Measurements from ENCODE around the gene EHD1.

Gene EHD1

GRCh38 chr11:64888729-64889511 lies 10.5 kb upstream of the EHD1 start:
- no peak for DNase-seq
- no peak overlapping the region for H3K27ac ChIP-seq (ENCODE audit: low read length)
- no peaks in the 10 kb centered on the region for H4K20me1 ChIP-seq (ENCODE audit: insufficient read depth, low read length)
- no peaks in the 10 kb centered on the region for H3K79me2 ChIP-seq (ENCODE audit: low read length)
- H3K4me2 ChIP-seq (ENCODE audit: low read depth, low read length) = no peak overlapping the region
- H3K36me3 ChIP-seq (replicated peaks; ENCODE audit: insufficient read depth, low read length) = no peaks in the 10 kb centered on the region
- H3K27me3 ChIP-seq (replicated peaks; ENCODE audit: insufficient read depth, low read length) = peaks cover 22% of the 10 kb centered on the region; the same call in 1 of the 2 replicates
- H2AFZ ChIP-seq (ENCODE audit: low read length) = no peak overlapping the region
- H3K4me1 ChIP-seq (ENCODE audit: low read length) = 0 out of 2 replicates have a peak, but pooled peaks cover 2% of the 10 kb centered on the region
- no peak overlapping the region for H3K4me3 ChIP-seq (ENCODE audit: low read length)
- H3K9me3 ChIP-seq (replicated peaks; ENCODE audit: insufficient read depth, low read length) = no peaks in the 10 kb centered on the region
- no peaks in the 10 kb centered on the region for H3K9me2 ChIP-seq (replicated peaks; ENCODE audit: insufficient read depth, low read length)
- no peaks in the 10 kb centered on the region for H3F3A ChIP-seq (ENCODE audit: insufficient read depth, low read length)
- no peak for TF ChIP-seq CTCF (IDR thresholded peaks at IDR 0.05; ENCODE audit: low read length)
- TF ChIP-seq EZH2 (optimal IDR thresholded peaks at IDR 0.05; ENCODE audit: low read depth, low read length) = no peak
- no peak for TF ChIP-seq EZH2phosphoT487 (IDR thresholded peaks at IDR 0.05; ENCODE audit: low read length)
- no peak overlapping the region for H3K9ac ChIP-seq (ENCODE audit: low read length)

- no peaks in the 10 kb centered on the region for H3K9me3 ChIP-seq (replicated peaks; ENCODE audit: insufficient read depth, low read length)
- H2AFZ ChIP-seq (ENCODE audit: low read length) = peak overlapping the region; percentile 58
- H3K9ac ChIP-seq (ENCODE audit: low read length) = no peak overlapping the region
- H3K4me1 ChIP-seq (ENCODE audit: low read length) = 0 out of 2 replicates have a peak, but pooled peaks cover 2% of the 10 kb centered on the region
- no peaks in the 10 kb centered on the region for H3K36me3 ChIP-seq (replicated peaks; ENCODE audit: insufficient read depth, low read length)
- H3K79me2 ChIP-seq (ENCODE audit: low read length) = no peaks in the 10 kb centered on the region
- H3K27me3 ChIP-seq (replicated peaks; ENCODE audit: insufficient read depth, low read length) = peaks cover 28% of the 10 kb centered on the region
- H3K9me2 ChIP-seq (replicated peaks; ENCODE audit: insufficient read depth, low read length) = no peaks in the 10 kb centered on the region
- no peaks in the 10 kb centered on the region for H3F3A ChIP-seq (ENCODE audit: insufficient read depth, low read length)
- H3K4me2 ChIP-seq (ENCODE audit: low read depth, low read length) = peak overlapping the region; percentile 81
- H3K4me3 ChIP-seq (ENCODE audit: low read length) = peak overlapping the region; percentile 40
- no peak for DNase-seq
- no peak overlapping the region for H3K27ac ChIP-seq (ENCODE audit: low read length)
- no peak for TF ChIP-seq EZH2 (optimal IDR thresholded peaks at IDR 0.05; ENCODE audit: low read depth, low read length)
- TF ChIP-seq EZH2phosphoT487 (IDR thresholded peaks at IDR 0.05; ENCODE audit: low read length) = no peak
- TF ChIP-seq CTCF (IDR thresholded peaks at IDR 0.05; ENCODE audit: low read length) = no peak
- H4K20me1 ChIP-seq (ENCODE audit: insufficient read depth, low read length) = no peaks in the 10 kb centered on the region
Observed at GRCh38 chr11:64888406-64888728, 9.9 kb upstream of the EHD1 start.

- Histone ChIP-seq H3K4me2 (ENCODE audit: low read depth, low read length) (peak overlapping the region; percentile 81), H3K4me1 (ENCODE audit: low read length) (0 out of 2 replicates have a peak, but pooled peaks cover 2% of the 10 kb centered on the region), H3K9me2 (replicated peaks; ENCODE audit: insufficient read depth, low read length) (no peaks in the 10 kb centered on the region), H3K36me3 (replicated peaks; ENCODE audit: insufficient read depth, low read length) (no peaks in the 10 kb centered on the region), H3K9ac (ENCODE audit: low read length) (no peak overlapping the region; the same call in 1 of the 2 replicates), H3K27me3 (replicated peaks; ENCODE audit: insufficient read depth, low read length) (peaks cover 32% of the 10 kb centered on the region), H3K79me2 (ENCODE audit: low read length) (no peaks in the 10 kb centered on the region), H3K4me3 (ENCODE audit: low read length) (peak overlapping the region; percentile 40), H3K27ac (ENCODE audit: low read length) (no peak overlapping the region), H2AFZ (ENCODE audit: low read length) (peak overlapping the region; percentile 58), H3F3A (ENCODE audit: insufficient read depth, low read length) (no peaks in the 10 kb centered on the region), H3K9me3 (replicated peaks; ENCODE audit: insufficient read depth, low read length) (no peaks in the 10 kb centered on the region), H4K20me1 (ENCODE audit: insufficient read depth, low read length) (no peaks in the 10 kb centered on the region)
- TF ChIP-seq EZH2phosphoT487 (IDR thresholded peaks at IDR 0.05; ENCODE audit: low read length) (no peak), CTCF (IDR thresholded peaks at IDR 0.05; ENCODE audit: low read length) (peak; percentile 93)
- DNase-seq = peak; percentile 66
Observed at GRCh38 chr11:64887757-64888405, 9.5 kb upstream of the EHD1 start.

Measured in MM.1S (cell line).